A673 (cell line): ENCODE data around the gene VPS13D. TPM values are rescaled to one million over a fixed set of nuclear protein-coding genes. Genes with fewer than 3 reads are reported as not detected.

Experiments used
- BruUV-seq: library from RNA; stranded (reverse); fragments of 400-500 nt; replicated peaks from 2 replicates; lab custom pipeline; 2021; lab: Mats Ljungman, UMichigan
- CTCF ChIA-PET: fragments of 300-600 bp; sonication (Branson Sonifier 250); formaldehyde crosslinking; loops from one replicate; lab custom pipeline; 2022; ENCODE audit warnings: antibody characterized with exemption; lab: Charles Lee
- POLR2A ChIA-PET: fragments of 300-600 bp; sonication (Branson Sonifier 250); formaldehyde crosslinking; loops from one replicate; lab custom pipeline; 2022; ENCODE audit warnings: antibody characterized with exemption; ENCODE audit not compliant: low non-redundant PET; lab: Charles Lee
- DNase-seq: peaks from one replicate; pipeline ENCODE4 v3.0.0-alpha.2; 2015; ENCODE audit warnings: low spot score
- H3K27ac ChIP-seq: fragments of 200-600 bp; sonication (generic); 2 replicates; pipeline ENCODE4 v1.5.1; 2016; ENCODE audit warnings: mixed run types, low read depth, mild to moderate bottlenecking, mixed read lengths, antibody characterized with exemption, low read length; ENCODE audit not compliant: poor library complexity, severe bottlenecking
- H3K27me3 ChIP-seq: fragments of 200-600 bp; sonication (generic); replicated peaks from 2 replicates; pipeline ENCODE4 v1.6.1; 2017; ENCODE audit warnings: mixed run types, low read depth, mild to moderate bottlenecking, mixed read lengths, antibody characterized with exemption, low read length; ENCODE audit not compliant: insufficient read depth, poor library complexity
- H3K36me3 ChIP-seq: fragments of 200-600 bp; sonication (generic); 2 replicates; pipeline ENCODE4 v1.6.1; 2016; ENCODE audit warnings: mixed run types, mild to moderate bottlenecking, mixed read lengths, antibody characterized with exemption, low read length; ENCODE audit not compliant: insufficient read depth, poor library complexity, severe bottlenecking
- H3K4me1 ChIP-seq: fragments of 200-600 bp; sonication (generic); 2 replicates; pipeline ENCODE4 v1.6.1; 2017; ENCODE audit warnings: mixed run types, mild to moderate bottlenecking, mixed read lengths, antibody characterized with exemption, low read length; ENCODE audit not compliant: insufficient read depth, poor library complexity, severe bottlenecking
- H3K4me3 ChIP-seq: fragments of 200-600 bp; sonication (generic); 2 replicates; pipeline ENCODE4 v1.5.1; 2016; ENCODE audit warnings: low read depth, mixed run types, mild to moderate bottlenecking, mixed read lengths, low read length; ENCODE audit not compliant: poor library complexity, severe bottlenecking
- H3K9me3 ChIP-seq: fragments of 200-600 bp; sonication (generic); 2 replicates; pipeline ENCODE4 v1.6.1; 2016; ENCODE audit warnings: mixed run types, low read depth, mild to moderate bottlenecking, mixed read lengths, antibody characterized with exemption, low read length; ENCODE audit not compliant: poor library complexity, severe bottlenecking
- CTCF ChIP-seq: fragments of 300-800, 200-600 bp; sonication (generic); conservative IDR thresholded peaks from 2 replicates; pipeline ENCODE4 v1.5.1; 2017; ENCODE audit warnings: low read depth, mild to moderate bottlenecking, antibody characterized with exemption, low read length, moderate library complexity, mixed read lengths
- EZH2 ChIP-seq: fragments of 200-600 bp; sonication (generic); IDR thresholded peaks from 2 replicates; pipeline ENCODE4 v1.6.1; 2017; ENCODE audit warnings: borderline replicate concordance, low read depth, mild to moderate bottlenecking, mixed read lengths, antibody characterized with exemption, low read length; ENCODE audit not compliant: poor library complexity, severe bottlenecking
- intact Hi-C: fragments of 100-400 bp; cut with micrococcal nuclease; formaldehyde crosslinking; loops from one replicate; pipeline ENCODE4 v1.10.0; 2022; ENCODE audit not compliant: unreplicated experiment
- total RNA-seq: library from RNA; stranded (reverse); gene quantifications from 2 replicates; pipeline ENCODE4 v1.2.3, GENCODE V29; 2021

VPS13D gene
- total RNA-seq, 1 experiment from 2014 or later = 32.5 TPM

GRCh38 chr1:12480041-12480440 lies 250.2 kb downstream of the VPS13D start:
- Histone ChIP-seq H3K4me1 (peaks cover 20% of the 10 kb centered on the region), H3K4me3 (no peak overlapping the region), H3K27ac (no peak overlapping the region), H3K9me3 (no peaks in the 10 kb centered on the region), H3K36me3 (no peaks in the 10 kb centered on the region), H3K27me3 (no peaks in the 10 kb centered on the region)
- no peak for DNase-seq
- intact Hi-C loops = no loop called here
- TF ChIP-seq CTCF = no peak
- no peak for TF ChIP-seq EZH2
- CTCF ChIA-PET = no interaction called here
- POLR2A ChIA-PET = no interaction called here
- BruUV-seq = no TSS peak

GRCh38 chr1:12480748-12481362 lies 251.0 kb downstream of the VPS13D start:
- H3K4me3 ChIP-seq = no peak overlapping the region
- peaks cover 20% of the 10 kb centered on the region for H3K4me1 ChIP-seq
- intact Hi-C loops = no loop called here
- CTCF ChIA-PET = no interaction called here
- no peak overlapping the region for H3K27ac ChIP-seq
- no peaks in the 10 kb centered on the region for H3K9me3 ChIP-seq
- DNase-seq = peak; percentile 69
- no TSS peak for BruUV-seq
- POLR2A ChIA-PET = no interaction called here
- H3K27me3 ChIP-seq = no peaks in the 10 kb centered on the region
- TF ChIP-seq CTCF = no peak
- TF ChIP-seq EZH2 = no peak
- H3K36me3 ChIP-seq = no peaks in the 10 kb centered on the region

GRCh38 chr1:12481928-12482327 lies 252.1 kb downstream of the VPS13D start:
- Histone ChIP-seq H3K9me3 (no peaks in the 10 kb centered on the region), H3K4me1 (peaks cover 20% of the 10 kb centered on the region), H3K36me3 (no peaks in the 10 kb centered on the region), H3K27me3 (no peaks in the 10 kb centered on the region), H3K27ac (no peak overlapping the region), H3K4me3 (no peak overlapping the region)
- no peak for TF ChIP-seq CTCF
- TF ChIP-seq EZH2 = no peak
- intact Hi-C loops = no loop called here
- no TSS peak for BruUV-seq
- POLR2A ChIA-PET = no interaction called here
- DNase-seq = no peak
- CTCF ChIA-PET = no interaction called here
